Endothelial cell of umbilical vein (primary cell): ENCODE measurements around the gene SV2C.

Experiments used
- EZH2 ChIP-seq: IDR thresholded peaks from 2 replicates; pipeline ENCODE4 v1.6.1; 2012; ENCODE audit warnings: borderline replicate concordance, low read depth, mild to moderate bottlenecking, moderate library complexity, low read length, inconsistent platforms; ENCODE audit not compliant: severe bottlenecking
- JUN ChIP-seq: IDR thresholded peaks from 2 replicates; pipeline ENCODE4 v1.6.1; 2011; ENCODE audit warnings: borderline replicate concordance, low read depth; ENCODE audit not compliant: insufficient read length, insufficient read depth
- POLR2A ChIP-seq: IDR thresholded peaks from 2 replicates; pipeline ENCODE4 v1.6.1; 2012; ENCODE audit warnings: low read depth, mild to moderate bottlenecking, control low read depth, low read length
- TF ChIP-seq, protein P1 (sequence below), 2 donors: IDR thresholded peaks; 1 replicate in 1 of 2; 2 replicates in 1 of 2; pipeline ENCODE4 v1.5.1; 2011; ENCODE audit warnings: low read length in 2 of 2, mild to moderate bottlenecking in 2 of 2, moderate library complexity in 2 of 2, control low read depth in 1 of 2, inconsistent platforms in 1 of 2, low read depth in 1 of 2; ENCODE audit not compliant: insufficient read depth in 1 of 2; ENCODE audit errors: extremely low read depth in 1 of 2

DNA sequence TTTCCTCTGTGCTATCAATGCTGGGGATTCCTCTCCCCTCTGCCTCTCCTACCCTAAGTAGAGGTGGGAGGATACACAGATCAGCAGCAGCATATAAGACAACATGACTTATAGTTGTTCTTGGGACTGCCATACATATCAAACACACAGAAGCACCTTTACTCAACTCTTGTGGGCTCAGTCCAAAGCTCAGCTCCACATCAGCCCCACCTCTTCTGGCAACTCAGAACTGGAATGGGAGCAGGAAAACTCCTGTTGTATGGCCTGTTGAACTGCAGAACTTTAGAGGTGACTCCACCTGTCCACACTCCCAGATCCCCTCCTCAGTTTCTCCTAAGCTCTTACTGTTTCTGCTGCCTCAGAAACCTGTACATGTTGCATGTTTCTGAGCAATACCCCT, 127.8 kb downstream of the SV2C start:
- TF ChIP-seq POLR2A = no peak
- TF ChIP-seq, protein P1, sequence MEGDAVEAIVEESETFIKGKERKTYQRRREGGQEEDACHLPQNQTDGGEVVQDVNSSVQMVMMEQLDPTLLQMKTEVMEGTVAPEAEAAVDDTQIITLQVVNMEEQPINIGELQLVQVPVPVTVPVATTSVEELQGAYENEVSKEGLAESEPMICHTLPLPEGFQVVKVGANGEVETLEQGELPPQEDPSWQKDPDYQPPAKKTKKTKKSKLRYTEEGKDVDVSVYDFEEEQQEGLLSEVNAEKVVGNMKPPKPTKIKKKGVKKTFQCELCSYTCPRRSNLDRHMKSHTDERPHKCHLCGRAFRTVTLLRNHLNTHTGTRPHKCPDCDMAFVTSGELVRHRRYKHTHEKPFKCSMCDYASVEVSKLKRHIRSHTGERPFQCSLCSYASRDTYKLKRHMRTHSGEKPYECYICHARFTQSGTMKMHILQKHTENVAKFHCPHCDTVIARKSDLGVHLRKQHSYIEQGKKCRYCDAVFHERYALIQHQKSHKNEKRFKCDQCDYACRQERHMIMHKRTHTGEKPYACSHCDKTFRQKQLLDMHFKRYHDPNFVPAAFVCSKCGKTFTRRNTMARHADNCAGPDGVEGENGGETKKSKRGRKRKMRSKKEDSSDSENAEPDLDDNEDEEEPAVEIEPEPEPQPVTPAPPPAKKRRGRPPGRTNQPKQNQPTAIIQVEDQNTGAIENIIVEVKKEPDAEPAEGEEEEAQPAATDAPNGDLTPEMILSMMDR (IDR thresholded peaks at IDR 0.05; ENCODE audit: extremely low read depth in 1 of 2, insufficient read depth in 1 of 2, low read depth in 1 of 2, low read length in 2 of 2) = no peak
- no peak for TF ChIP-seq EZH2
- no peak for TF ChIP-seq JUN
